HT1080 (cell line): ENCODE results near the gene EIF3A. TPM values are rescaled to one million over a fixed set of nuclear protein-coding genes. Genes with fewer than 3 reads are reported as not detected.
"Not testable (repeated sequence)": the region's sequence is repeated elsewhere in the genome, so short reads cannot be mapped to it uniquely, and the experiment has no call there.

Source experiments
- DNase-seq: peaks from one replicate; pipeline ENCODE4 v3.0.0-alpha.2; 2015; ENCODE audit warnings: low read depth
- total RNA-seq: library from RNA; depleted of rRNA; stranded (reverse); fragments of >200 nt; shearing (Covaris generic); gene quantifications from 2 replicates; pipeline ENCODE4 v1.2.3, GENCODE V29; 2014

EIF3A gene
- total RNA-seq, 1 experiment from 2014 or later = 94.2 TPM

DNA sequence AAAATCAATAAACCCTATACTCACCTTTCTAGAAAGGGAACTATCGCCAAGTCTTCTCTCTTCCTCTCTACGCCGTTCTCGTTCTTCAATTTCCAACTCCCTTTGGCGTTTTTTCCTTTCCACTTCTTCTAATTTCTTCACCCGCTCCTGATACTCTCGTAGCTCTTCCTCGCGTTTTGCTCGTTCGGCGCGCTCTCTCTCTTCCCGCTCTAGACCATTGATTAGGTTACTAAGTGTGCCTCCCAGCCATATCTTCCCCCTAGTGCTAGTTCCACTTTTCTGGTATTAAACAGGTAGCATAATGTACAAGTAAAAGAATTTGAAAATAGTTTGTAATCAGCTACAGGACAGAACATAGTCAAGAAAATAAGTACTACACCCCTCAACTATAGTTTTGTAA, 30.8 kb downstream of the EIF3A start:
- DNase-seq = no peak

DNA sequence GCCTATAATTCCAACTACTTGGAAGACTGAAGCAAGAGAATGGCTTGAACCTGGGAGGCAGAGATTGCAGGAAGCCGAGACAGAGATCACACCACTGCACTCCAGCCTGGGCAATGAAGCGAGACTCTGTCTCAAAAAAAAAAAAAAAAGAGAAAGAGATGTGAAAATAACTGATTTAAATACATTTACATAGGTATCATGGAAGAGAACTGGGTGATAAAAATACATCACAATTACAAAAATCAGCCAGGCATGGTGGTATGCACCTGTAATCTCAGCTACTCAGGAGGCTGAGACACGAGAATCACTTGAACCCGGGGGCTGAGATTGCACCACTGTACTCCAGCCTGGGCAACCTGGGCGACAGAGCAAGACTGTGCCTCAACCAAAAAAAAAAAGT, 31.3 kb downstream of the EIF3A start:
- no peak for DNase-seq

DNA sequence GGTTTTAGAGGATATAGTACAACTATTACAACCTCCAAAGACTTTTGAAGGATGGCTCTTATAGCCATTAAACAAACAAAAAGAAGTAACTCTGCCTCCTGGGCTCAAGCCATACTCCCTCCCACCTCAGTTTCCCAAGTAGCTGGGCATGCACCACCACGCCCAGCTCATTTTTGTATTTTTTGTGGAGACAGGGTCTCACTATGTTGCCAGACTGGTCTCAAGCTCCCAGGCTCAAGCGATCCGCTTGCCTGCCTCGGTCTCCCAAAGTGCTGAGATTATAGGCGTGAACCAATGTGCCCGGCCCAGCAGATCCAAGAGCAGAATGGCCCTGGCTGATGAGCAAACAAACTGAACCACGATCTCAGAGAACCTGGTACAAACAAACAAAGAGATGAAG, 35.1 kb downstream of the EIF3A start:
- no peak for DNase-seq

DNA sequence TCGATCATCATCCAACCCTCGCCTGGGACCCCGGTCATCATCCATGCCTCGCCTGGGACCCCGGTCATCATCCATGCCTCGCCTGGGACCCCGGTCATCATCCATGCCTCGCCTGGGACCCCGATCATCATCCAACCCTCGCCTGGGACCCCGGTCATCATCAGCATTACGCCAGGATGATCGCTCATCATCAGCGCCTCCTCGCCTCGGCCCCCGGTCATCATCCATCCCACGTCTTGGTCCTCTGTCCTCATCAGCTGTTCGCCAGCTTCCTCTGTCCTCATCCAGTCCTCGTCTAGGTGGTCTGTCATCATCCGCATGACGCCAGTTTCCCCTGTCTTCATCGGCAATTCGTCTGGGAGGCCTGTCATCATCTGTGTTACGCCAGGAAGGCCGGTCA, 38.4 kb downstream of the EIF3A start:
- DNase-seq = no peak

DNA sequence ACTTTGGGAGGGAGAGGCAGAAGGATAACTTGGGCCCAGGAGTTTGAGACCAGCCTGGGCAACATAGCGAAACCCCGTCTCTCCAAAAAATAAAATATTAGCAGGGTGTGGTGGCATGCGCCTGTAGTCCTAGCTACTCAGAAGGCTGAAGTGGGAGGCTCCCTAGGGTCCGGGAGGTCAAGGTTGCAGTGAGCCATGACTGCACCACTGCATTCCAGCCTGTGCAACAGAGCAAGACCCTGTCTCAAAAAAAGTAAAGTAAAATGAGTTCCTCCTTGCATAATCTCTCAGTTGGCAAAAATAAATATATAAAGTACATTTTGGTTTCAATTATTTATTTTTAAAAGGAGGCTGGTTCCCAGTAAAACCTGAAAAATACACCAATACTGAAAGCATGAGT, 39.3 kb downstream of the EIF3A start:
- DNase-seq = no peak

DNA sequence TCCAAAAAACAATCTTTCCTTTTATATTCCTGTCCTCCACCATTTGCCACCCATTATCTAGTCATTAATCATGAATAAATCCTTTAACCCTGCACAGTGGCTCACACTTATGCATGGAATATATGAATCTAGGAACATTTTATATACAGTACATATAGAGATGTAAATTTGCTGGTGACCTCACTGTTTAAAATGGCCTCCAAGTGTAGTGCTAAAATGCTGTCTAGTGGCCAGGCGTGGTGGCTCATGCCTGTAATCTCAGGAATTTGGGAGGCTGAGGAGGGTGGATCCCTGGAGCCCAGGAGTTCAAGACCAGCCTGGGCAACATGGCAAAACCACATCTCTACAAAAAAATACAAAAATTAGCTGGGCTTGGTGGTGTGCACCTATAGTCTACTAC, 41.5 kb downstream of the EIF3A start:
- no peak for DNase-seq

DNA sequence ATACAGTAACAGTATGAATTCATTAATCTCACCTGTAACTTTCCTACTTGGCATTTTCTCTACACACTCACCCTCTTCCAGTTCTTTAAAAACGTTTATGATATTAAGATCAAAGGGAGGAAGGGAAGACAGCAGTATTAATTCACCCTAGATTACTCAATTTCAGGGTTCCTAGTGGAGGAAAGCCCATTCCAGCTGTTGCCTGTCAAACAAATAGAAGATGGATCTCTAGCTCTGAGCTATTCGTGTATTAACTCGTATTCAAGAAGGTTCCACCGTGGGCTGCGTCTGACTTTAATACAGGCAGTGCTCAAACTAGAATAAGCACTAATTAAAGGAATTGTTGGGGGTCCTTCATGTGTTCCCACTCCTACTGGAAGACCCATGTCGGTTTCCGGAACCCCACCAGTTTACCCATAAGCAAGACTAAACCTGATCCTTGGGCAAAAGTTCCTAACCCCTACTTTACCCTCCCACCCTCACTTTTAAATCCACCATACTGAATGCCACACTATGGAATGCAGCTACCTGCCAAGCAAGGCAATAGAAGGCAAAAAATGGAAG, 49.0 kb downstream of the EIF3A start:
- no peak for DNase-seq

DNA sequence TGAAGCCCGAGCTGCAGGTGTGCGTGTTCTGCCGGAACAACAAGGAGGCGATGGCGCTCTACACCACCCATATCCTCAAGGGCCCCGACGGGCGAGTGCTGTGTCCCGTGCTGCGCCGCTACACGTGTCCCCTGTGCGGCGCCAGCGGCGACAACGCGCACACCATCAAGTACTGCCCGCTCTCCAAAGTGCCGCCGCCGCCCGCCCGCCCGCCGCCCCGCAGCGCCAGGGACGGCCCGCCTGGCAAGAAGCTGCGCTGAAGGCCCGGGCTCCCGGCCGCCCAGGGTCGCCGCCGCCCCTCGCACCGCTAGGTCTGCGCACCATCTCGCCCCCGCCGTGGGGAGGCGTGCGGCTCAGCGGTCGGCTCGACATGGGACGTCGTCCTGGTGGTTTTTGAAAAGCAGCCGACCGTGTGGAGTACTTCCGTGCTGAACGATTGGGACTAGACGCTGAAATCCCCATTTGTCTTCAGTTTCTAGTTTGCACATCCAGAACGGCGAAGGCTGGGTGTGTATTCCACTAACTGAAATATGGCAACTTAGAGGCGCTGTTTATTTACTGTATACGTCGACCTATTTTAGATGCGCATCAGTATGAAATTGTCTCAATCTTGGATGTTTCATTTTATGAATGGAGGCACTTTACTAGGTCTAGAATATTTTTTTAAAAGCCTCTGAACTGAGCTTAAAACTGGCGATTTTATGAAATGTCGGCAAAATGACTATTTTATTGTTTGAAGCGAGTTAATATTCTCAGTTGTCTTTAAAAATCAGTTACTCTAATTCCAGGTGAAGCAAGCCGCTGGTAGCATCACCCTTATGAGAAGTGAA, 50.0 kb downstream of the EIF3A start:
- DNase-seq = peak; percentile 44

DNA sequence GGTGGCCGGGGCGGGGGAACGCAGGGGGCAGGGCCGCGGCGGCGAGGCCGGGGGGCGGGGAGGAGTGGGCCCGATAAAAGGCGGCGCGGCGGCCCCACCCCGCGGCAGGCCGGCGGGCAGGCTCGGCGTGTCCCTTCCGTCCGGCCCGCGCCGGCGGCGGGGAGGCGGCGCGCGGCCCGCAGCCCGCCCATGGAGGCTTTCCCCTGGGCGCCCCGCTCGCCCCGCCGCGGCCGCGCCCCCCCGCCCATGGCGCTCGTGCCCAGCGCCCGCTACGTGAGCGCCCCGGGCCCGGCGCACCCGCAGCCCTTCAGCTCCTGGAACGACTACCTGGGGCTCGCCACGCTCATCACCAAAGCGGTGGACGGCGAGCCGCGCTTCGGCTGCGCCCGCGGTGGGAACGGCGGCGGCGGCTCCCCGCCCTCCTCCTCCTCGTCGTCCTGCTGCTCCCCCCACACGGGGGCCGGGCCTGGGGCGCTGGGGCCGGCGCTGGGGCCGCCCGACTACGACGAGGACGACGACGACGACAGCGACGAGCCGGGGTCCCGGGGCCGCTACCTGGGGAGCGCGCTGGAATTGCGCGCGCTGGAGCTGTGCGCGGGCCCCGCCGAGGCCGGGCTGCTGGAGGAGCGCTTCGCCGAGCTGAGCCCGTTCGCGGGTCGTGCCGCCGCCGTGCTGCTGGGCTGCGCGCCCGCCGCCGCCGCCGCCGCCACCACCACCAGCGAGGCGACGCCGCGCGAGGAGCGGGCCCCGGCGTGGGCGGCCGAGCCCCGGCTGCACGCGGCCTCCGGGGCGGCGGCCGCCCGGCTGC, 50.8 kb downstream of the EIF3A start, which contains the start of gene NANOS1:
TSS of gene NANOS1 (plus strand) at position 102 of the 808 bp plus-strand sequence. CDS start at position 190, 88 bp downstream.
- no peak for DNase-seq

DNA sequence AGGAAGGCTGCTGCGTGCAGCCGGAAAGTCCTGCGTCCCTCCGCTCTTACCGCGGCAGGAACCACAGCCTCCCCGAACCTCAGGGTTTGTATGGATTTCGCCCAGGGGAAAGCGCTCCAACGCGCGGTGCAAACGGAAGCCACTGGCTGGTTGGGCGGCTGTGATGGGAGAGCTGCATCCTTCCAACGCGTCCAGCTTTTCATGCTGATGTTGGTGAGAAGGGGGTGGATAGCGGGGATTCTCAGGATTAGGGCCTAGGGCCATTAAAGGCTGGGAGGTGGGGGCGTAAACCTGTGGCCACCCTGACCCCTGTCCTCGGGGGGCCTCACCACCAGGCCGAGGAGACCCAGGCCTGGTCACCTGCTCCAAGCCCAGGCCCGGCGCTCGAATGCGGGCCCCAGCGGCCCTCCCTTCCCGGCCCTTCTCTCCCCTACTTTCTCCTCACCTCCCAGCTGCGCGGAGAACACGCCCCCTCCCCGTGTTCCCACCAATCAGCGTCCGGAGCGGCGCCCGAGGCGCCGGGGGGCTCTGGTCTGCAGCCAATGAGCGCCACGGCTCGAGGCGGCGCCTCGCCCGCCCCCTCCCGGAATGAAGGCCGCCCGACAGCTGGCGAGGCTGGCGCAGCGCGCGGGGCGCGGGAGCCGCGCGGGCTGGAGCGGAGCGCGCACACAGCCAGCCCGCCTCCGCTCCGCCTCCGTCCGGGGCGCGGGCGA, 51.6 kb downstream of the EIF3A start:
- peak; percentile 75 for DNase-seq

DNA sequence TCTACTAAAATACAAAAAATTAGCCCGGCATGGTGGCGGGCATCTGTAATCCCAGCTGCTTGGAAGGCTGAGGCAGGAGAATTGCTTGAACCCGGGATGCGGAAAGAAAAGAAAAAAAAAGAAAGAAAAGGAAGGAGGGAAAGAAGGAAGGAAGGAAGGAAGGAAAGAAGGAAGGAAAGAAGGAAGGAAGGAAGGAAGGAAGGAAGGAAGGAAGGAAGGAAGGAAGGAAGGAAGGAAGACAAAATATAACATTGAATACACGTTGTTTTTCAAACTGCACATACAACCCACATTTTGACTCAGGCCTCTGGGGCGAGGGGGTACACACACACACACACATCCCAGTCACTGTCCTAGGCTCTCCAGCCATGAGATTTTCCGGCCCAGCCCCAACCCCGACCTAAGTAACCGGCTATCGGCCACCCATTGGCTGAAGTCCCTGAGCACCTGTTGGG, 52.1 kb downstream of the EIF3A start:
- DNase-seq = not testable (repeated sequence)

DNA sequence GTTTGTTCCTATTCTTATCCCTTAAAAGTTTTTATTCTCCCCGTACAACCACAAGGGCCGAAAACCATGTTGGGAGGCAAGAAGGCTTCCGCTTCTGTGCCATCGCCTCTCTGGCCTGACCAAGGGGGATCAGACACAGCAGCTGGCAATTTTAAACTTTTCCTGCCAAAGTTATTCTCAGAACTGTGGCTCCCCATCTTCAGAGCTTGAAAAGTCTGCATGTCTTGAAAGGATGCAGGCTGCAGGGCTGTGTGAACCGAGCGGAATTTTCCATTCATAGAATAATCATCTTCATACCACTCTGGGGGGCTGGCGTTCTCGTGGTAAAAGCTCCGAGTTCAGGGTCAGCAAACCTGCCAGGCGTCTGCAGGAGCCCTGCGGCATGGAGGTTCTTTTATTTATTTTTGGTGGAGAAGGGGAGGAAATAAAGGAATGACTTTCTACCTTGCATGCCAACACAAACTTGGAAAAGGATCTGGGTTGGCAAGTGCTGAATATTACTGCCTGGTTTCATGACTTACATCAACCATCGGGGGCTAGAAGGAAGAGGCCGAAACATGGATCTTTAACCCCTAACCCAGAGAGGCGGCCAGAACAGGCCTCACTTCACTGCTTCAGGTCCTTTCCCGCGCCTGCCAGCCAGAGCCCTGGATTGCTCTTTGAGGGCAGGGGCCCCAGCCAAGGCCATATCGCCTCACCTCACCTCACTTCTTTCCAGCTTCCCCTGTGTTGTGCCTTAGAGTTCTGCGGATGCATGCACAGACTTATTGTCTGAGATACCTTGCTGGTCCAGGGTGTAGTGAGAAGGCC, 54.1 kb downstream of the EIF3A start:
- no peak for DNase-seq

DNA sequence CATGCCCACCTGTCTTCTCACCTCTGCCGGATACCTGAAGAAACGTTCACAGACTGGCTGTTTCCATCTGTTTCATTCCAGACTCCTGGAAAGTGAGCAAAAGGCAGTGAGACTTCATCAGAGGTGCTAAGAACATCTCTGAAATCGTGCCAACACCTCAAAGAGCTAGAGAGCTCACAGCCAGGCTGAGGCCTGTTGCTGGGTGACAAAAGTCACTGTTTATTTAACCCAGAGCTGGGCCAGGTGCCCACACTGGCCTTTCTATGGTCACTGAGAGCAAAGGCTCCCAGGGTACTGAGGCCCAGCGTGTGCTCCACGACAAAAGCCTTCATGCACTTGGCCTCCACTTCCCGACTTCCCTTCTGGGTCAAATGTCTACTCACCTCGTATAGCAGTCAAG, 54.8 kb downstream of the EIF3A start:
- no peak for DNase-seq

DNA sequence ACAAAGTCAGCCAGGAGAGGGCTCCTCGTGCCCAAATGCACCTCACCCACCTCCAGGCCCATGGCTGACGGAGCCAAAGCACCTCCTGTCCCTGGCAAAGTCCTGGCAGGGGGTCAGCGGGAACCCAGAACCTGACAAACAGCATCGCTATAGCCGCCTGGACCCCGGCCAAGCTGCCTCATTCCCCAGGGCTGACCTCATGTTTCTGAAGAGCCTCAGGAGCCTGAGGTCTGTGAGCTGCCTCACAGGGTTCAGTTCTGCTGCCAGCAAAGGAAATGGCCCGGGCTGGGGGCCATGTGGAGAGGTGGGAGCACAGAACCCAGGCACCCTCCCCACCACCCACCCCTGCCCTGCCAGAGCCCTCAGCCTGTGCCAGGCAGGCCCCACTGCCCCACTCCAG, 55.3 kb downstream of the EIF3A start:
- DNase-seq = peak; percentile 38

DNA sequence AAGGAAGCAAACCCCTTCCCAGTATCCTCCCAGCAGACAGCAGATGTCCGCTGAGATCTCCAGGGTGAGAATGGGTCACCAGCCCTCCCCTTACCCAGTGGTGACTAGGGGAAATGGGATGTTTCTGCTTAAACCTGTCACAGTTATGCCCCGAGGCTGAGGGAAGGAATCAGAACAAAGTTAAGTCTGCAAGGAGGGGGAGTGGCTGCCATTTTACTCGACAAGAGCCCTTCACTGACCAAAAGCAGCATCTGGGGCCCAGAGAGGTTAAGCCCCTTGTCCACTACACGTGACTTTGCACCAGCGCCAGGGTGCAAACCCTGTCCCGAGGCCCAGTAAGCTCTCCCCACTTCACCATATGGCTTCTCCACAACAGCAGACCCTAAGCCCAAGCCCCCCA, 55.7 kb downstream of the EIF3A start:
- DNase-seq = no peak

DNA sequence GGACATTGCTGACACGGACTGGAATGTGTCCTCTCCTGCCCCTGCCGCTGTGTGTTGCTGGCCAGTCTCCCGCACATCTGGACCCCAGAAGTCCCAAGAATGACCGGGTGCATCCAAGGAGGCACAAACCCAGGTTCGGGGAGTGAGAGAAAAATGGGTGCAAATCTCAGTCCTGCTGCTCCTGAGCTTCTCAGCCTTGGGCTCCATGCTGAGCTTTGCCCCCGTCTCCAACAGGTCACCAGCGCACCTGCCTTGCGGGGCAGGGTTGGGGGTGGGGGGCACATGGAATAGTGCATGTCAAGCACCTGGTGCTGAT, 57.1 kb downstream of the EIF3A start:
- no peak for DNase-seq

DNA sequence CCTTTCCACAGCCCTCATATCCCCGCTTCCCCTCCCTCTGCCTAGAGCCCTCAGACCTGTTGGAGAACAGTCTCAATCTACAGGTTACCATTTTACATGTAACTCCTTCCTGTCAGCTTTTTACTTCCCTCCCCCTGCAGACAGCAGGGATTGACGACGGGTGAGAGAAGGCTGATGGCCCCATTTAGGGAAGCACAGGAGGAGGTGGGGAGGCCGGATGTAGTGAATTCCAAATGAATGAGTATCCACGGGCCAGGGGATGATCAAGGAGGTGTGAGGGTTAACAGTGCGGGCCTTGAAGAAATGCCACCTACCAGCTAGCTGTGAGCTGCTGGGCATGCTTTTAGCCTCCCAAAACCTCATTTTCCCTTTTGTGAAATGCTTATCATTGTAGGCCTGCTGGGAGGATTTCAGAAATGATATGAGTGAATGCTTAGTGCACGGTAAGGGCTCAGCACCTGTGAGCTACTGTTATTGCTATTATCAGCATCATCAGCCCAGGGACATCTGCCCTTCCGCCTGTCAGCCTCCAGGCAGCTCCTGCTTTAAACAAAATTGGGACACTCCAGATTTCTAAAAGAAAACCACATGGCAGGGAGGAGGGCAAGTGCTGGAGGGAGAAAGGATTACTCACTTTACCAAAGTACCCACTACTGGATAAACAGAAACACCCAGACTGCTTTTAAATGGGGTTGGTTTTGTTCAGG, 57.6 kb downstream of the EIF3A start:
- DNase-seq = peak; percentile 87

DNA sequence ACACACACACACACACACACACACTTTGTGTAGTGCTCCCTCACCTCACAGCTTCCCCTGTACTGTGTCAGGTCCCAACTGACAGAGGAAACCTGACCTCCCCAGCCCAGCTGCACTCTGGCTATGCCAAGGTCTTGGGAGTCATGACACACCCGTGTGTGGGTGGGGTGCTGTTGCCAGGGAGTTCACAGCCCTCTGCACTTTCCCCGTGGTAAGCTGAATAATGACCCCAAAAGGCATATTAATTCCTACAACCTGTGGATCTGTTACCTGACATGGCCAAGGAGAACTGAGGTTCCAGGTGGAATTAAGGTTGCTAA, 60.0 kb downstream of the EIF3A start:
- no peak for DNase-seq

DNA sequence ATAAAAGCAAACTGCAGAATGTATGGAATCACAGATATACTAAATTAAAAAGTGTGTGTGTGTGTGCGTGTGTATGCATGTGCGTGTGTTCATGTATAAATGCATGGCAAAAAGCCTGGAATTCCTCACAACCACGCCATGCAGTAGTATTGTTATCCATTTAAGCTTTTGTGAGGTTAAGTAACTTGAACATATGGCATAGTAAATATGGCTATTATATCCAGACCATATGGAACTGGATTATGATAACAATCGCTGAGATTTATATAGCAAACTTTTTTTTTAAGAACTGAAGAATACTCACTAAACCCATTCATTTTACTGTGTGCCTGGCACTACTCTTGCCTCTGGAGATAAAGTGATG, 73.4 kb downstream of the EIF3A start:
- no peak for DNase-seq

DNA sequence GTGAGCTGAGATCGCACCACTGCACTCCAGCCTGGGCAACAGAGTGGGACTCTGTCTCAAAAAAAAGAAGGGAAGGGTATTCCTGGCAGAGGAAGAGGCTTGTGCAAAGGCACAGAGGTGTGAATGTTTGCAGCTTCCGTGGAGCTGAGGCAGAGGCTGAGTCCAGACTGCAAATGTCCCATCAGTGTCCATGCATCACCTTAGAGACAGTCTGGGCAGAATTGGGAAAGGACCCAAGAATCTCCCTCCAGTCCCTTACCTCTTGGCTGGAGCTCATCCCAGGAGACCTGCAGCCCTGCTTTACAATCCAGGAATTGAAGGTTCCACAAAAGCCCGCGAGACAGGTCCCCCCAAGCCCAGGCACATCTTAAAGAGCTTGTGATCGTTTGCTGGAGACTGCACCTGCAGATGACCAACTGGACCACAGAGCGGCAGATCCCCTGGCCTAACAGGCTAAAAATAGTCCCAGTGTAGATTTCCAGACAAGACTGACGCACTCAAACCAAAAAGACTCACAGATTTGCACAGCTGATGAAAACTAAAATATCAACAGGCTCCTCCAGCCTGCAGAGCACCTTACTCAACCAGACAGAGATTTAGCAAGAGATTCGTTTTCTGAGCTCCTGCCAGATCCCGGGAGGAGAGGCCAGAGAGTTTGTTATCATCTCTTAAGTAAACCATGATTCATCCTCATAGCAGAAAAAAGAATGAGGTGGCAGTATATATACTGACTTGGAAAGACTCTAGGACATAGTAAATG, 74.0 kb downstream of the EIF3A start:
- peak; percentile 95 for DNase-seq
